Mucosa of descending colon (tissue), 3 donors: Measurements from ENCODE around the gene NR6A1. TPM values are rescaled to one million over a fixed set of nuclear protein-coding genes. Genes with fewer than 3 reads are reported as not detected.

Source experiments
- ATAC-seq: fragments of 200-7000 bp; cut with Tn5 transposase; one replicate; pipeline ENCODE4 v1.9.1; 2020; ENCODE audit warnings: mild to moderate bottlenecking, moderate library complexity
- DNase-seq, 3 donors: peaks; one replicate each; pipeline ENCODE4 v3.0.0-alpha.2; 2020
- H3K36me3 ChIP-seq: fragments of 200-600 bp; one replicate; pipeline ENCODE4 v1.8.0; 2021; ENCODE audit warnings: low read depth, mild to moderate bottlenecking
- H3K4me1 ChIP-seq: fragments of 200-600 bp; one replicate; pipeline ENCODE4 v1.8.0; 2021; ENCODE audit warnings: low read depth, mild to moderate bottlenecking
- H3K4me3 ChIP-seq: fragments of 200-600 bp; one replicate; pipeline ENCODE4 v1.8.0; 2021; ENCODE audit warnings: mild to moderate bottlenecking
- H3K9me3 ChIP-seq: fragments of 200-600 bp; one replicate; pipeline ENCODE4 v1.8.0; 2021; ENCODE audit warnings: mild to moderate bottlenecking
- CTCF ChIP-seq: fragments of 200-600 bp; IDR thresholded peaks from one replicate; pipeline ENCODE4 v1.8.0; 2022; ENCODE audit warnings: antibody characterized with exemption, mild to moderate bottlenecking
- intact Hi-C, 2 donors: fragments of 100-400 bp; cut with DNase I in 1 of 2; cut with micrococcal nuclease in 1 of 2; formaldehyde crosslinking; loops; one replicate each; pipeline versions ENCODE4 v1.11.0 to v1.11.1; 2022; cut with DNase I, micrococcal nuclease
- total RNA-seq, 3 donors: library from RNA; stranded (reverse); fragmentation: NEBNext Ultra II Directional in 2 of 3; extraction: Animal tissue kit (Norgen Biotek cat#: 25700) in 2 of 3; gene quantifications; one replicate each; pipeline versions ENCODE4 v1.2.1 to v1.2.4, GENCODE V29; 2021 to 2023
- donor health status: DM: no; HTN: no; CAD: no; lungs with moderate emphysema.
- donor health status: DM: no; HTN: no; CAD: no.
- donor health status: DM: no; HTN: yes; CAD: no.

Gene NR6A1
- total RNA-seq, 3 donors from 2014 or later, result 5.6 to 8.4 (median 7.0) TPM

- Histone ChIP-seq H3K36me3 (no peaks in the 10 kb centered on the region), H3K4me1 (no peaks in the 10 kb centered on the region), H3K9me3 (no peaks in the 10 kb centered on the region), H3K4me3 (no peak overlapping the region)
- intact Hi-C loops, result no loop called here
- no peak for TF ChIP-seq CTCF
- no peak for DNase-seq
- ATAC-seq, result peak; percentile 45
Measured at GRCh38 chr9:124567362-124567761, 203.7 kb downstream of the NR6A1 start.

DNA sequence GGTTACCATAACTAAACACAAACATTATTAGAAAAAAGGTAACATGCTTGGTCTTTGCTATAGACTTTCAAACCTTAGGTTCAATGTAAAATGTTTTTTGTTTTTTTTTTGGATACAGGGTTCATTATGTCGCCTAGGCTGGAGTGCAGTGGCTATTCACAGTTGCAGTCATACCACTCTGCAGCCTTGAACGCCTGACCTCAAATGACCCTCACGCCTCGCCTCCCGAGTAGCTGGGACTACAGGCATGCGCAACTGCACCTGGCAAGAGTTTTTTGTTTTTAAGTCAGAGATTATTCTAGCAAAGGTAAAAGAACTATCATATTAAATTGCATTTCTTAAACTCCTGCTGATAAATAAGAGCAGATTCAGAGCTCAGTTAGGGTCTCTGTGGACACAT is 208.8 kb downstream of the NR6A1 start:
- Histone ChIP-seq H3K4me1 (no peaks in the 10 kb centered on the region), H3K9me3 (no peaks in the 10 kb centered on the region), H3K4me3 (no peak overlapping the region), H3K36me3 (no peaks in the 10 kb centered on the region)
- no peak for DNase-seq
- TF ChIP-seq CTCF, result no peak
- ATAC-seq, result no peak
- intact Hi-C loops, result no loop called here

DNA sequence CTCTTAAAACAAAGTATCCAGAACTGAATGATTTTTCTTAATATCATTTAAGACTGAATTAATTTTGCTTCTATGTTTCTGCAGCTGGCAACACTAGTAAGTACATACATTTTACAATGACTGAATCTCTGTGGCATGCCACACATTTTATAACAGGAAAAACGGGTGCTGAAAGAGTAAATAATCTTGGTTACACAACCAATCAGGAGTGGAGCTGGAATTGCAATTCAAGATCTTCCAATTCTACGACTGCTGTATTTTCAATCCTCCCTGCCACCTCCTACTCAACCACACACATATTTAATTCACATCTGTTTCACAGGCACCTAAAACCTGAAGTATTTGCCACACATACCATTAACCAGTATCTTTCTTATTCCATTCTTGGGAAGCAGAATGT is 211.2 kb downstream of the NR6A1 start:
- ATAC-seq (peak; percentile 57), DNase-seq (no peak)
- Histone ChIP-seq H3K4me1 (no peaks in the 10 kb centered on the region), H3K36me3 (no peaks in the 10 kb centered on the region), H3K9me3 (no peaks in the 10 kb centered on the region), H3K4me3 (no peak overlapping the region)
- intact Hi-C loops, result no loop called here
- no peak for TF ChIP-seq CTCF

GRCh38 chr9:124558777-124559470 is 212.2 kb downstream of the NR6A1 start:
- Histone ChIP-seq H3K9me3 (no peaks in the 10 kb centered on the region), H3K4me1 (no peaks in the 10 kb centered on the region), H3K4me3 (no peak overlapping the region), H3K36me3 (no peaks in the 10 kb centered on the region)
- no peak for TF ChIP-seq CTCF
- peak; percentile 25 for ATAC-seq
- no peak for DNase-seq
- intact Hi-C loops, result no loop called here

- no peaks in the 10 kb centered on the region for H3K9me3 ChIP-seq
- ATAC-seq (no peak), DNase-seq (no peak)
- H3K4me3 ChIP-seq, result no peak overlapping the region
- H3K36me3 ChIP-seq, result no peaks in the 10 kb centered on the region
- H3K4me1 ChIP-seq, result no peaks in the 10 kb centered on the region
- intact Hi-C loops, result no loop called here
- no peak for TF ChIP-seq CTCF
Measured at GRCh38 chr9:124557895-124558294, 213.2 kb downstream of the NR6A1 start.

DNA sequence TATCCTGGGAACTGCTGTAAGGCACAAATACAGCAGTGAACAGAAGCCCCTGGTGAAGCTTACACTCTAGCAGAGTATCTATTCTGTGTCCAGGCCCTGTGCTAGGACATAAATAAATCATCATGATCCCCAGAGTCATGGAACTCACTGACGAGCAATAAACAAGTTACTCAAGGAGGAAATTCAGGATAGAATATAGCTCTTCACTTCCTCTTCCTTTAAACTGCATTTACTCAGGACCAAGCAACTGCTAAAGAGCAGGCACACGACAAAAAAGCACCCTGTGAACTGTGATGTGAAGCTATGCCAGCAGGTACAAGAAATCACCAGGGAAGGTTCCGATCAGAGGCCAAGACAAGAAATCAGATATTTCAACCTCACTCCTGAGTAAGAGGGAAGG is 216.1 kb downstream of the NR6A1 start:
- no peak for TF ChIP-seq CTCF
- no peaks in the 10 kb centered on the region for H3K36me3 ChIP-seq
- peak; percentile 88 for ATAC-seq

More for the DNA sequence above, 216.1 kb downstream of the NR6A1 start:
- intact Hi-C loops, result no loop called here
- Histone ChIP-seq H3K4me1 (no peaks in the 10 kb centered on the region), H3K4me3 (no peak overlapping the region), H3K9me3 (no peaks in the 10 kb centered on the region)
- DNase-seq, result no peak
